HCT116 (cell line): ENCODE data around the gene RECK. TPM values are rescaled to one million over a fixed set of nuclear protein-coding genes. Genes with fewer than 3 reads are reported as not detected.

Source experiments
- ATAC-seq: fragments of 200-7000 bp; cut with Tn5 transposase; 2 replicates; pipeline ENCODE4 v1.9.1; 2020; ENCODE audit warnings: mild to moderate bottlenecking, moderate library complexity
- BruUV-seq: library from RNA; stranded (reverse); fragments of 400-500 nt; replicated peaks from 2 replicates; lab custom pipeline; 2021; lab: Mats Ljungman, UMichigan
- CTCF ChIA-PET: fragments of 300-600 bp; sonication (Branson Sonifier 250); formaldehyde crosslinking; loops from one replicate; lab custom pipeline; 2021; ENCODE audit warnings: antibody characterized with exemption; lab: Charles Lee
- POLR2A ChIA-PET: fragments of 300-600, 350-600 bp; sonication (Branson Sonifier 250); formaldehyde crosslinking; loops from one replicate; lab custom pipeline; 2021; ENCODE audit warnings: antibody characterized with exemption; lab: Charles Lee
- RAD21 ChIA-PET, 2 experiments: fragments of 300-600 bp; sonication (Branson Sonifier 250); formaldehyde crosslinking; loops; one replicate each; lab custom pipeline; 2023; ENCODE audit warnings: low total read pairs in 2 of 2; ENCODE audit not compliant: uncharacterized antibody in 2 of 2, unreplicated experiment in 2 of 2, low non-redundant PET in 1 of 2; lab: Charles Lee
- DNase-seq: peaks from one replicate; pipeline ENCODE4 v3.0.0-alpha.2; 2010; ENCODE audit warnings: low read depth, low spot score
- H2AFZ ChIP-seq: fragments of 200-600 bp; shearing (Covaris generic), sonication (generic); 2 replicates; pipeline ENCODE4 v1.6.1; 2017; ENCODE audit warnings: low read depth, mixed run types, mixed read lengths, antibody characterized with exemption, low read length; ENCODE audit not compliant: poor library complexity, severe bottlenecking
- H3K27ac ChIP-seq: 2 replicates; pipeline ENCODE4 v1.5.1; 2012; ENCODE audit warnings: low read depth, low read length
- H3K27me3 ChIP-seq: fragments of 200-600 bp; sonication (generic); 2 replicates; pipeline ENCODE4 v1.6.1; 2016; ENCODE audit warnings: mixed run types, low read length, mixed read lengths; ENCODE audit not compliant: insufficient read depth
- H3K36me3 ChIP-seq, 2 experiments: fragments of 200-500 bp in 1 of 2; fragments of 200-600 bp in 1 of 2; sonication (Bioruptor generic) in 1 of 2; sonication (generic) in 1 of 2; 2 replicates each; pipeline versions ENCODE4 v1.5.1 to v1.6.1; 2014 to 2016; ENCODE audit warnings: low read length in 2 of 2, inconsistent platforms in 1 of 2, mixed read lengths in 1 of 2, mixed run types in 1 of 2; ENCODE audit not compliant: insufficient read depth in 2 of 2, control insufficient read depth in 1 of 2
- H3K4me1 ChIP-seq, 2 experiments: fragments of 200-600 bp in 1 of 2; sonication (generic) in 1 of 2; 2 replicates each; pipeline versions ENCODE4 v1.5.1 to v1.6.1; 2012 to 2017; ENCODE audit warnings: low read length in 2 of 2, inconsistent platforms in 1 of 2, mild to moderate bottlenecking in 1 of 2, mixed read lengths in 1 of 2, mixed run types in 1 of 2, moderate library complexity in 1 of 2; ENCODE audit not compliant: insufficient read depth in 2 of 2, control insufficient read depth in 1 of 2
- H3K4me2 ChIP-seq: fragments of 200-600 bp; sonication (generic); 2 replicates; pipeline ENCODE4 v1.6.1; 2017; ENCODE audit warnings: mixed run types, low read length, mixed read lengths
- H3K4me3 ChIP-seq, 2 experiments: fragments of 200-600 bp in 1 of 2; sonication (generic) in 1 of 2; replicated peaks in 1 of 2; 2 replicates each; pipeline ENCODE4 v1.5.1; 2011 to 2016; ENCODE audit warnings: low read length in 2 of 2, control low read depth in 1 of 2, low read depth in 1 of 2, mild to moderate bottlenecking in 1 of 2, mixed read lengths in 1 of 2, mixed run types in 1 of 2
- H3K79me2 ChIP-seq: fragments of 200-600 bp; sonication (generic); 2 replicates; pipeline ENCODE4 v1.6.1; 2017; ENCODE audit warnings: mild to moderate bottlenecking, mixed run types, low read length, moderate library complexity, mixed read lengths; ENCODE audit not compliant: insufficient read depth
- H3K9ac ChIP-seq: fragments of 200-600 bp; sonication (generic); 2 replicates; pipeline ENCODE4 v1.6.1; 2016; ENCODE audit warnings: low read length, mixed read lengths
- H3K9me2 ChIP-seq: fragments of 200-600 bp; sonication (generic), shearing (Covaris generic); 2 replicates; pipeline ENCODE4 v1.6.1; 2017; ENCODE audit warnings: mixed run types, mild to moderate bottlenecking, moderate library complexity; ENCODE audit not compliant: insufficient read depth
- H3K9me3 ChIP-seq, 2 experiments: fragments of 200-500 bp in 1 of 2; fragments of 200-600 bp in 1 of 2; sonication (Bioruptor generic) in 1 of 2; sonication (generic) in 1 of 2; 2 replicates each; pipeline ENCODE4 v1.6.1; 2014 to 2017; ENCODE audit warnings: low read length in 2 of 2, mixed read lengths in 2 of 2, inconsistent platforms in 1 of 2, low read depth in 1 of 2, mild to moderate bottlenecking in 1 of 2, mixed run types in 1 of 2, moderate library complexity in 1 of 2; ENCODE audit not compliant: control insufficient read depth in 1 of 2, insufficient read depth in 1 of 2
- H4K20me1 ChIP-seq: fragments of 200-600 bp; sonication (generic), shearing (Covaris generic); 2 replicates; pipeline ENCODE4 v1.6.1; 2017; ENCODE audit warnings: mixed run types, mild to moderate bottlenecking, moderate library complexity; ENCODE audit not compliant: insufficient read depth
- ATF3 ChIP-seq: IDR thresholded peaks from 2 replicates; pipeline ENCODE4 v1.6.1; 2012
- CBX3 ChIP-seq: IDR thresholded peaks from 2 replicates; pipeline ENCODE4 v1.6.1; 2012; ENCODE audit warnings: low read depth
- CTCF ChIP-seq, 3 experiments: fragments of 200-600 bp in 1 of 3; sonication (generic) in 1 of 3; IDR thresholded peaks in 2 of 3; conservative IDR thresholded peaks in 1 of 3; 2 replicates each; pipeline ENCODE4 v1.5.1; 2012 to 2017; ENCODE audit warnings: low read depth in 2 of 3, low read length in 2 of 3, antibody characterized with exemption in 1 of 3, borderline replicate concordance in 1 of 3, control low read depth in 1 of 3, mild to moderate bottlenecking in 1 of 3, mixed read lengths in 1 of 3, mixed run types in 1 of 3, moderate library complexity in 1 of 3; ENCODE audit not compliant: insufficient read depth in 1 of 3
- EGR1 ChIP-seq: IDR thresholded peaks from 2 replicates; pipeline ENCODE4 v1.6.1; 2012; ENCODE audit warnings: low read depth
- ELF1 ChIP-seq: IDR thresholded peaks from 2 replicates; pipeline ENCODE4 v1.6.1; 2012; ENCODE audit warnings: low read depth, borderline replicate concordance
- EZH2 ChIP-seq: fragments of 200-600 bp; sonication (generic); IDR thresholded peaks from 2 replicates; pipeline ENCODE4 v1.6.1; 2017; ENCODE audit warnings: antibody characterized with exemption, mixed run types
- EZH2phosphoT487 ChIP-seq: fragments of 200-600 bp; IDR thresholded peaks from 2 replicates; pipeline ENCODE4 v1.6.1; 2018; ENCODE audit warnings: antibody characterized with exemption, borderline replicate concordance
- FOSL1 ChIP-seq: IDR thresholded peaks from 2 replicates; pipeline ENCODE4 v1.6.1; 2012; ENCODE audit warnings: low read depth
- JUND ChIP-seq: IDR thresholded peaks from 2 replicates; pipeline ENCODE4 v1.6.1; 2012
- POLR2A ChIP-seq: IDR thresholded peaks from 2 replicates; pipeline ENCODE4 v1.7.0; 2011; ENCODE audit warnings: borderline replicate concordance; ENCODE audit not compliant: insufficient read depth, insufficient read length; ENCODE audit errors: extremely low read depth
- POLR2AphosphoS5 ChIP-seq: IDR thresholded peaks from 2 replicates; pipeline ENCODE4 v1.6.1; 2011; ENCODE audit warnings: mild to moderate bottlenecking, low read depth, low read length, moderate library complexity
- RAD21 ChIP-seq: IDR thresholded peaks from 2 replicates; pipeline ENCODE4 v1.6.1; 2012; ENCODE audit warnings: low read depth, mild to moderate bottlenecking
- REST ChIP-seq: IDR thresholded peaks from 2 replicates; pipeline ENCODE4 v1.6.1; 2012; ENCODE audit warnings: low read depth
- SP1 ChIP-seq: IDR thresholded peaks from 2 replicates; pipeline ENCODE4 v1.6.1; 2012; ENCODE audit warnings: low read depth
- TCF7L2 ChIP-seq: IDR thresholded peaks from 2 replicates; pipeline ENCODE4 v1.7.0; 2011; ENCODE audit warnings: borderline replicate concordance, inconsistent platforms; ENCODE audit not compliant: insufficient read depth, insufficient read length; ENCODE audit errors: extremely low read depth
- ZFX ChIP-seq: fragments of 450-650 bp; IDR thresholded peaks from 2 replicates; pipeline ENCODE4 v1.6.1; 2017
- ZNF274 ChIP-seq: fragments of 200-500 bp; sonication (Bioruptor generic); IDR thresholded peaks from 2 replicates; pipeline ENCODE4 v1.6.1; 2014; ENCODE audit warnings: mild to moderate bottlenecking, low read depth, low read length, inconsistent platforms
- intact Hi-C: fragments of 100-400 bp; cut with micrococcal nuclease; formaldehyde crosslinking; loops from 2 replicates; pipeline ENCODE4 v1.10.0; 2022
- total RNA-seq: library from RNA; stranded (reverse); gene quantifications from one replicate; pipeline ENCODE4 v1.2.1, GENCODE V29; 2021; ENCODE audit not compliant: unreplicated experiment
- TF ChIP-seq, protein P1 (sequence below): IDR thresholded peaks from 2 replicates; pipeline ENCODE4 v1.6.1; 2011; ENCODE audit warnings: mild to moderate bottlenecking, low read length, moderate library complexity; ENCODE audit not compliant: insufficient replicate concordance; ENCODE audit errors: extremely low read depth
- TF ChIP-seq, protein P2 (sequence below): IDR thresholded peaks from 2 replicates; pipeline ENCODE4 v1.6.1; 2012

The RECK gene
- total RNA-seq, 1 experiment from 2014 or later: 3.8 TPM

- ChIA-PET CTCF (no interaction called here), POLR2A (no interaction called here), RAD21 (no interaction called here)
- Histone ChIP-seq H4K20me1 (no peaks in the 10 kb centered on the region), H3K27me3 (no peaks in the 10 kb centered on the region), H3K4me1 (no peaks in the 10 kb centered on the region), H3K79me2 (no peaks in the 10 kb centered on the region), H3K9me3 (no peaks in the 10 kb centered on the region), H3K4me3 (no peak overlapping the region), H3K36me3 (no peaks in the 10 kb centered on the region), H2AFZ (no peak overlapping the region), H3K9ac (no peak overlapping the region), H3K4me2 (no peak overlapping the region), H3K27ac (no peak overlapping the region), H3K9me2 (no peaks in the 10 kb centered on the region)
- no peak for ATAC-seq
- DNase-seq: no peak
- intact Hi-C loops: no loop called here
- TF ChIP-seq, protein P1, sequence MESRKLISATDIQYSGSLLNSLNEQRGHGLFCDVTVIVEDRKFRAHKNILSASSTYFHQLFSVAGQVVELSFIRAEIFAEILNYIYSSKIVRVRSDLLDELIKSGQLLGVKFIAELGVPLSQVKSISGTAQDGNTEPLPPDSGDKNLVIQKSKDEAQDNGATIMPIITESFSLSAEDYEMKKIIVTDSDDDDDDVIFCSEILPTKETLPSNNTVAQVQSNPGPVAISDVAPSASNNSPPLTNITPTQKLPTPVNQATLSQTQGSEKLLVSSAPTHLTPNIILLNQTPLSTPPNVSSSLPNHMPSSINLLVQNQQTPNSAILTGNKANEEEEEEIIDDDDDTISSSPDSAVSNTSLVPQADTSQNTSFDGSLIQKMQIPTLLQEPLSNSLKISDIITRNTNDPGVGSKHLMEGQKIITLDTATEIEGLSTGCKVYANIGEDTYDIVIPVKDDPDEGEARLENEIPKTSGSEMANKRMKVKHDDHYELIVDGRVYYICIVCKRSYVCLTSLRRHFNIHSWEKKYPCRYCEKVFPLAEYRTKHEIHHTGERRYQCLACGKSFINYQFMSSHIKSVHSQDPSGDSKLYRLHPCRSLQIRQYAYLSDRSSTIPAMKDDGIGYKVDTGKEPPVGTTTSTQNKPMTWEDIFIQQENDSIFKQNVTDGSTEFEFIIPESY: no peak
- TF ChIP-seq ATF3 (no peak), REST (no peak), RAD21 (no peak), EGR1 (no peak), CBX3 (no peak), FOSL1 (no peak), POLR2A (no peak), ZNF274 (no peak), CTCF (IDR thresholded peaks at IDR 0.05 in 2 of 3, conservative IDR thresholded peaks at IDR 0.05 in 1 of 3; ENCODE audit: borderline replicate concordance in 1 of 3, insufficient read depth in 1 of 3, low read depth in 2 of 3, low read length in 2 of 3) (no peak), TCF7L2 (no peak), SP1 (no peak), ZFX (no peak), POLR2AphosphoS5 (no peak), ELF1 (no peak), JUND (no peak), EZH2phosphoT487 (no peak), EZH2 (no peak)
- TF ChIP-seq, protein P2, sequence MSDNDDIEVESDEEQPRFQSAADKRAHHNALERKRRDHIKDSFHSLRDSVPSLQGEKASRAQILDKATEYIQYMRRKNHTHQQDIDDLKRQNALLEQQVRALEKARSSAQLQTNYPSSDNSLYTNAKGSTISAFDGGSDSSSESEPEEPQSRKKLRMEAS: no peak
- no TSS peak for BruUV-seq
Measured at GRCh38 chr9:36118201-36118600, 81.5 kb downstream of the RECK start.
